Large intestine (tissue), 3 donors: Measurements from ENCODE around the gene TIAM2. TPM values are rescaled to one million over a fixed set of nuclear protein-coding genes. Genes with fewer than 3 reads are reported as not detected.
"Not testable (repeated sequence)": the region's sequence is repeated elsewhere in the genome, so short reads cannot be mapped to it uniquely, and the experiment has no call there.

ENCODE experiments used
- DNase-seq, 2 donors: peaks; one replicate each; pipeline versions ENCODE4 v3.0.0 to v3.0.0-alpha.2; 2013
- H3K27ac ChIP-seq: one replicate; pipeline ENCODE4 v1.5.1; 2013; ENCODE audit warnings: low read length
- H3K27me3 ChIP-seq: 2 replicates; pipeline ENCODE4 v1.6.1; 2013; ENCODE audit warnings: low read length; ENCODE audit not compliant: control insufficient read depth, insufficient read depth
- H3K36me3 ChIP-seq: 2 replicates; pipeline ENCODE4 v1.6.1; 2013; ENCODE audit warnings: low read length; ENCODE audit not compliant: control insufficient read depth, insufficient read depth
- H3K4me1 ChIP-seq: one replicate; pipeline ENCODE4 v1.6.1; 2013; ENCODE audit warnings: low read length; ENCODE audit not compliant: control insufficient read depth, insufficient read depth
- H3K4me3 ChIP-seq: one replicate; pipeline ENCODE4 v1.5.1; 2013; ENCODE audit warnings: low read length
- H3K9me3 ChIP-seq: one replicate; pipeline ENCODE4 v1.6.1; 2013; ENCODE audit warnings: mild to moderate bottlenecking, low read depth, low read length, moderate library complexity; ENCODE audit not compliant: control insufficient read depth
- WGBS: methylation state at CpG from one replicate; pipeline ENCODE4 v1.1.5; 2013; ENCODE audit warnings: low lambda C conversion rate; ENCODE audit not compliant: insufficient coverage; 5-methylcytosine and 5-hydroxymethylcytosine counted together
- polyA plus RNA-seq: library from polyadenylated mRNA; unstranded; fragments of 120-200 nt; gene quantifications from one replicate; pipeline ENCODE4 v1.2.1, GENCODE V29; 2013

TIAM2 gene
- polyA plus RNA-seq, 1 donor = 16.3 TPM

DNA sequence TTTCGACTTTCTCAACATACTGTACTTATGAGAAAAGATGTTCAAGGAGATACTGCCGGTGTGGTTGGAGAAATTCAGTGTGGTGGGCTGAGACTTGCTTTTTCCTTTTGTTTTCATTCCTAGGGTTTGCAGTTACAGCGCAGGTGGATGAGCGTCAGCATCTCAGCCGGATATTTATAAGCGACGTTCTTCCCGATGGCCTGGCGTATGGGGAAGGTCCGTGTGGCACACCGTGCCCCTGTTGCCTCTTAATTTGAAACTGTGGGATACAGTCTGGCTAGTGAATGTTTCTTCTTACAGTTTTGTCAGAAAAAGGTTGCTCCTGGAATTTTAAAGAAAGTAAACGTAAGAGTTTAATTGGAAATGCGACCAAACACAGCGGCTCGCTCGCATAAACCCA, 187.0 kb downstream of the TIAM2 start:
- H3K27me3 ChIP-seq = no peaks in the 10 kb centered on the region
- no peak for DNase-seq
- H3K27ac ChIP-seq = no peak overlapping the region
- no peaks in the 10 kb centered on the region for H3K9me3 ChIP-seq
- no peaks in the 10 kb centered on the region for H3K4me1 ChIP-seq
- WGBS = no CpG with 5 or more reads among the region's 16 CpGs
- H3K4me3 ChIP-seq = no peak overlapping the region
- H3K36me3 ChIP-seq = peaks cover 17% of the 10 kb centered on the region

DNA sequence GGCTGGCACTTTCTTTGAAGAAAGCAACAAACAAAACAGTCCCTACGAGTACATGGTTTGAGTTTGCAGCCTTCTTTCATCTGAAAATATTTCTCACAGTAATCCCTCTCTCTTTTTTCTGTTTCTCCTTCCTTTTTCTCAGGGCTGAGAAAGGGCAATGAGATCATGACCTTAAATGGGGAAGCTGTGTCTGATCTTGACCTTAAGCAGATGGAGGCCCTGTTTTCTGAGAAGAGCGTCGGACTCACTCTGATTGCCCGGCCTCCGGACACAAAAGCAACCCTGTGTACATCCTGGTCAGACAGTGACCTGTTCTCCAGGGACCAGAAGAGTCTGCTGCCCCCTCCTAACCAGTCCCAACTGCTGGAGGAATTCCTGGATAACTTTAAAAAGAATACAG, 188.0 kb downstream of the TIAM2 start:
- 100% methylated on average over 1 of the region's 5 CpGs for WGBS
- Histone ChIP-seq H3K9me3 (no peaks in the 10 kb centered on the region), H3K36me3 (peaks cover 17% of the 10 kb centered on the region), H3K4me3 (no peak overlapping the region), H3K27me3 (no peaks in the 10 kb centered on the region), H3K4me1 (no peaks in the 10 kb centered on the region), H3K27ac (no peak overlapping the region)
- no peak for DNase-seq

- DNase-seq, H3K4me1 ChIP-seq, H3K4me3 ChIP-seq, H3K27ac ChIP-seq, H3K27me3 ChIP-seq, H3K9me3 ChIP-seq: not testable (repeated sequence)
- peaks cover 10% of the 10 kb centered on the region for H3K36me3 ChIP-seq
- WGBS = no CpG with 5 or more reads among the region's 9 CpGs
Measured at GRCh38 chr6:155185041-155185440, 189.9 kb downstream of the TIAM2 start.

DNA sequence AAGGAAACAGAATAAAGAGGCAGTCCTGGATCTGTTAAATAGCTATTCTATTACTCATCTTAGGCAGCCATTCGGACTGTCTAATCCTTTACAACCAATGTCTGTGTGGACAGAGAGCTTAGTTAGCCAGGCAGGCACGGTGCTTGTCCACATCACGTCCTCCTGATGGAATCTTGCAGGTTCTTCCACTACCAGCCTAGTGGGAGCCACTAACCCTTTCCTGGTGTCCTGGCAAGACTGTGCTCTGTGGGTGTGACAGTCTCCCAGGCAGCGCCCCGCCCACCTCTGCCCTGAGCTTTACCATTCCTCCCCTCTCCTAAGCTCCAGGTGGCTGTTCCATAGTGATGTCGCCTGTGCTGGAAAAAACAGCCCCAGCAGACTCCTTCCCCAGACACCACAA, 190.4 kb downstream of the TIAM2 start:
- WGBS = no CpG with 5 or more reads among the region's 6 CpGs
- DNase-seq = peak in 1 of 2 donors; percentile 64
- H3K27ac ChIP-seq = no peak overlapping the region

DNA sequence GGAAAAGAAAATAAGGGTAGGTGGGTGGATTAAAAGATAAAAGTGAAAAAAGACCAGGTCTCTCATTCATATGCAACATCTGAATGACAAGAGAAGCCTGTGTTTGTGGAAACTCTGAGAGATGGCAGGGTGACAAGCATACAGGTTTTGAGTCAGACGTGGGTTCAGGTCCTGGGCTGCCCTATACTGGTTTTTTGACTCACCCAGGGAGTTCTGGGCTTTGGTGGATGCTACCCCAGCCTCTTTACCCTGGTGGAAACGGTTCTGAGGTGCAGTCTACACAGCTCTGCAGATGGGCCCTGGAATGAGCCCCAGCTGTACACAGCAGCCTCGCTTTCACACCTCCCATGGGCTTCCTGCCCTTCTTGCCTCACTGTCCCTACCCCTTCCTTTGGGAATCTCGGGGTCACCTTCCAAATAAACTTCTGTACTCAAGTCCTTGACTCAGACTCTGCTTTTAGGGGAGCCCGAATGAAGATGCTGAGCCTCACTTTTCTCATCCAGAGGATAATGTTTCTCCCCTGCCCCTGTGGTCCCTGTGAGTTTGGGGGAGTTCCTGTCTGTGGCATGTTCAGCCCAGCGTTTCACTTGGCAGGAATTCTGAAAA, 191.0 kb downstream of the TIAM2 start:
- no CpG with 5 or more reads among the region's 6 CpGs for WGBS
- DNase-seq = no peak
- H3K4me1 ChIP-seq = peaks cover 2% of the 10 kb centered on the region
- H3K9me3 ChIP-seq = no peaks in the 10 kb centered on the region
- peaks cover 12% of the 10 kb centered on the region for H3K36me3 ChIP-seq
- H3K4me3 ChIP-seq = no peak overlapping the region
- H3K27me3 ChIP-seq = no peaks in the 10 kb centered on the region
- no peak overlapping the region for H3K27ac ChIP-seq

More for the DNA sequence above, 190.4 kb downstream of the TIAM2 start:
- no peak overlapping the region for H3K4me3 ChIP-seq
- H3K36me3 ChIP-seq = peaks cover 10% of the 10 kb centered on the region
- H3K4me1 ChIP-seq = peaks cover 2% of the 10 kb centered on the region
- no peaks in the 10 kb centered on the region for H3K9me3 ChIP-seq
- no peaks in the 10 kb centered on the region for H3K27me3 ChIP-seq

- no peak for DNase-seq
- Histone ChIP-seq H3K4me3 (no peak overlapping the region), H3K27ac (no peak overlapping the region), H3K4me1 (peaks cover 2% of the 10 kb centered on the region), H3K36me3 (peaks cover 13% of the 10 kb centered on the region), H3K27me3 (no peaks in the 10 kb centered on the region), H3K9me3 (no peaks in the 10 kb centered on the region)
- 67% methylated on average over 1 of the region's 2 CpGs for WGBS
Measured at GRCh38 chr6:155187106-155187505, 192.0 kb downstream of the TIAM2 start.

DNA sequence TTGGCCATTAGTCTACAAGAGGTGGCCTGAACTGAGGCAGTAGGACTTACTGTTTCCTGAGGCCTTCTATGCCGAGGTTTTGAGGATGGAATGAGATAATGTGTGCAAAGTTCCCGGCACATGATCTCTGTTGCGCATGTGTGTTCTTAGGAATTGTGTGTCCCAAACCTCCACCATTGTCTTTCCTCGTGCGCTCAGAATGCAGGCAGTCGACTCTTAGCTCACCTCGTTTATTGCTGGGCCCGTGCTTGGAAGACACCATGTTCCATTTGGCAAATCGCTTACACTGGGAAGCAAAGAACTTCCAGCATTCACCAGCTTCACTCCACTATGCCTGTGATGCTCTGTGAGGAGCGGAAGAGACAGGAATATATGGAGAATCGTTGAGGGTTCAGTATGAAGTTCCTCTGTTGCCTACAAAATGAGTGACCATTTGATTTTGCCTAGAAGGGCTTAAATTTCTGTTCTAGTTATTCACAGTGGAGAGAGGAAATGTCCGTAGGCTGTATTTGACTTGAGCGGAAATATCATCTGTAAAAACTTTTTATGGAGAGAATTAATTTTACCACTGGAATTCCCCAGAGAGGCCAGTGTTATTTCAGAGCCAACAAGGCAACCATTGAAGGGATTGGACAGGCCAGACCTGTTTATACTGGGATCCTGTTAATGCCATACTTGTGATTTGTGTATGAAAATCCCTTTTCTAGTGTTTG, 193.0 kb downstream of the TIAM2 start:
- Histone ChIP-seq H3K9me3 (no peaks in the 10 kb centered on the region), H3K4me1 (peaks cover 2% of the 10 kb centered on the region), H3K4me3 (no peak overlapping the region), H3K27me3 (no peaks in the 10 kb centered on the region), H3K36me3 (peaks cover 10% of the 10 kb centered on the region), H3K27ac (no peak overlapping the region)
- no CpG with 5 or more reads among the region's 13 CpGs for WGBS
- no peak for DNase-seq

GRCh38 chr6:155188707-155189496, 193.8 kb downstream of the TIAM2 start:
- Histone ChIP-seq H3K4me1 (peaks cover 2% of the 10 kb centered on the region), H3K36me3 (peaks cover 6% of the 10 kb centered on the region), H3K27me3 (no peaks in the 10 kb centered on the region), H3K27ac (peak overlapping the region; percentile 45), H3K9me3 (no peaks in the 10 kb centered on the region), H3K4me3 (no peak overlapping the region)
- DNase-seq = peak in 1 of 2 donors; percentile 19
- 60% methylated on average over 2 of the region's 9 CpGs for WGBS

DNA sequence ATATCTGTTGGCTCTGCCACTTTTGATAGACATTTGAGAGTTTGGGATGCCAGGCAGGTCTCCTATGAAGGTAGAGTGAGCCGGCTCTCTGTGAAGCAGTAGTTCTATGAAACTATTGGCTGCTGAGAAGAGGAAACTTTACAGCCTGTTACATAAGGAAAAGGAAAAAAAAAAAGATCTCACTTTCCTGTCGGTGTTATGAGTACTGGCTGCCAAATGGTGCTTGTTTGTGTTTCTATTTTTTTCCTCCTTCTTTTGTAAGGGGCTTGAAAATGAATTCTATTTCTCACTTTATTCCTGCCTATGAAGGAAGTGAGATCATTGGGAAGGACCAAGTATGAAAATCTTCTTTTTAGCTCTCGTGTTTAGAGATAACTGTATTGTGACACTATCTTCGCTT, 195.6 kb downstream of the TIAM2 start:
- Histone ChIP-seq H3K4me3 (no peak overlapping the region), H3K27me3 (no peaks in the 10 kb centered on the region), H3K27ac (no peak overlapping the region), H3K9me3 (no peaks in the 10 kb centered on the region), H3K36me3 (peaks cover 3% of the 10 kb centered on the region), H3K4me1 (peaks cover 2% of the 10 kb centered on the region)
- no peak for DNase-seq
- WGBS = no CpG with 5 or more reads among the region's 4 CpGs

GRCh38 chr6:155193526-155193925, 198.4 kb downstream of the TIAM2 start:
- Histone ChIP-seq H3K4me1 (peaks cover 2% of the 10 kb centered on the region), H3K27me3 (no peaks in the 10 kb centered on the region), H3K36me3 (peaks cover 3% of the 10 kb centered on the region), H3K4me3 (no peak overlapping the region), H3K27ac (no peak overlapping the region), H3K9me3 (no peaks in the 10 kb centered on the region)
- no peak for DNase-seq
- 100% methylated on average over 5 of the region's 5 CpGs for WGBS
